Stimulated activated CD4-positive, alpha-beta T cell treated with anti-CD3 and anti-CD28 coated beads, TNF-alpha, amount 100 ng/mL, for 4 hours (primary cell): Measurements from ENCODE around the gene LMOD3.

ENCODE experiments used
- DNase-seq, 3 experiments: peaks; one replicate each; pipeline ENCODE4 v3.0.0-alpha.2; 2020; ENCODE audit warnings: low read depth in 3 of 3

The LMOD3 gene

GRCh38 chr3:69121950-69122349 lies 445 bp downstream of the LMOD3 start:
- DNase-seq: no peak

DNA sequence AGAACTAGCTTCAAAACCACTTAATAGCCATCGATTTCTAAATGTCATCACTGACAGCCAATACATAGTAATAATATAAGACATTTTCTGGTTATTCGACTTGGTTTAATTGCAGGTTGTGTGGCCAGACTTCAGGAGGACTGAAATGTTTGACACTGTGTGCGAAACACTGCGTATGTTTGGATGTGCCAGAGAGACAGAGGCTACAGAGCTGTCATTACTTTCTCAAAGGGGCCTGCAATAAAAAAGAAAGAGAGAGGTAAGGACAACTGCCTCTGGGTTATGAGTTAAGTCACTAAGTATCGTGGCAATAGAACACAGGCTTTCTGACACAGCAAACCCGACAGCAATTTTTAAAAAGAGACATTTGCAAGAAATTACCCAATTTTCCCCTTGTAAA lies 882 bp downstream of the LMOD3 start:
- DNase-seq: no peak

DNA sequence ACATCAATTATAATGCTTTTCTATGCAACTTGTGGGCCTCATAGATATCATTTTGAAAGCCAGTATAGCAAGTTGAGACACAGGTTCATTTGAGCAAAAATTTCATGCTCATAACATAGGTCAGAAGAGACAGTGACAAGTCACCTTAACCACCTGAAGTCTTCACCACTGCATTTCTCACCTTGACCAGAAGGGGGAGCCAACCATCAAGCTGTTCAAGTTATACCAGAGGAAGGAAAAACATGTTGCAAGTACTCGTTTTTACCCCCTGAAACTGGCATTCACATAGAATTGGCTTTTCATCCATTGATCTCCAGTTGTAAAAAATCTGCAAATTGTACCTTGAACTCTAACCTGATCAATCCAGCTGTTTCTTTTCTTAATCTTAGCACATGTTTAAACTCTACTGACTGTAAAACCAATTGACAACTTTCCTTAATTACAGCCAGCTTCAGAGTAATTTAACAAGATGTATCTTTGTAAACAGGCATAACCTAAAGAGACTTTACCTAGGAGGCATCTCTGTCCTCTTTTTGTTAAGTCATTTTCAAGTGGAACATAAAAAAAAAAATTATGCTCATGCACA lies 1.4 kb downstream of the LMOD3 start:
- DNase-seq: peak; percentile 50 to 71 (median 69)

DNA sequence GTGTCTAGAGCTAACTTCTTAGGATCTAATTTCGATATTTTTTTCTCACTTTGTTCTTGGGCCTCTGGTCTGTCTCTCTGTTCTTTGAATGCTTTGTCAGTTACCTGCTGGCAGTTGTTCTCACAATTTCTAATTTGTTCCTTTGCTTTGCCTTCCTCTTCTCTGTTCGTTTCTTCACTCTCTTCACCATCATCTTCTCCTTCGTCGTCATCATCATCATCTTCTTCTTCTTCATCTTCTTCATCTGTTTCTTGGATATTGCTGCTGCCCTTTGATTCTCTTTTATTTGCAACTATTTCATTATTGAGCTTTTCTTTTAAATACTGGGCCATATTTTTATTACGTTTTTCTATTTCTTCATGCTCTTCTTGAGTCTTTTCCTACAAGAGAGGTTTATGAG lies 2.7 kb downstream of the LMOD3 start:
- DNase-seq: no peak

DNA sequence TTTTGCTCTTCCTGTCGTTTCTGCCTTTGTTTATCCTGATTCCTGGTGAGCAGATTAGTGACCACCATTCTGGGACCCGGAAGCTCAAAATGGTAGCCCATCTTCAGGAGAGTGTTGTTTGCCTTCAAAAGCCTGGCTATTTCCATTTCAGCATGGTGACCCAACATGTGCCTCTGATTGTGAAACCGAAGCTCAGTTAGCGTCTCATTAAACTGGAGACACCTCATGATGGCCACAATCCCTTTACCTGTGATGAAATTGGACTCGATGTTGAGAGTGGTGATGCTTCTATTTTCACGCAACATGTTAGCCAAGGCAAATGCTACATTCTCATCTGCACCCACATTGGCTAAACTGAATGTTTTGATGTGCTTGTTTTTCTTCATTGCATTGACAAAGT lies 3.3 kb downstream of the LMOD3 start:
- no peak for DNase-seq

GRCh38 chr3:69118555-69118954 lies 3.8 kb downstream of the LMOD3 start:
- no peak for DNase-seq

GRCh38 chr3:69116897-69117296 lies 5.5 kb downstream of the LMOD3 start:
- no peak for DNase-seq

DNA sequence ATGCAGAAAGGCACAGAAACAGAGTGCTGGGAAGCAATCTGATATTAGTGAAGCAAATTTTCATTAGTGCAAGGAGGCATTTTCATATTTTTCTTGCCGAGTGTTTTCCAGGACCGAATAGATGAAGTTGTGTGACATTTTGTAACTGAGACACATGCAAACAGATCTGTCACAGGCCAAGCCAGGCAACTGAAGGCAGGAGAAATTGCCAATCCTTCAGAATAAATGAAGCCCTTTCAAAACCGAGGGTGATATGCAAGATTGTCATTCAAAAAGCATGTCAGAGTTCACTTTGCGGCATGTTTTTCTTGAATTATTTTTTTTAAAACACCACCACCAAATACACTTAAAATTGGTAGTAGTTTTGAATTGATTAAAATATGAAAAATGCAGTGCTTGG lies 6.2 kb downstream of the LMOD3 start:
- no peak for DNase-seq

DNA sequence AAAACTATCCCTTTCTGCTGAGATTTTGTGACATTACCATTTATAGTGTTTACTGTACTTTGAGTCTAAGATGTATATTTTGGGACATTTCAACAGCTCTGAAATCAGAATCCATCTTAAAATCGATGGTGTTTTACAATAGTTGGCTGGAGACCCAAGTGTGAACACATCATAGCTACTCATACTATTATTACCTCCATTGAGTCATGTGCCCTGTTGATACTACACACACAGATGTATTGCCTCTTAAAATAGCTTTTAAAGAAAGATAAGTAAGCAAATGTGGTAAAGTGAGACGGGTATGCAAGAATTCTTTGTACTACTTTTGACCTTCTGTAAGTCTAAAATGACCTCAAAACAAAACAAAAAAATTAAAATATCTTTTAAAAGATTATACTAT lies 6.7 kb downstream of the LMOD3 start:
- DNase-seq: no peak

GRCh38 chr3:69113536-69113935 lies 8.9 kb downstream of the LMOD3 start:
- DNase-seq: no peak

DNA sequence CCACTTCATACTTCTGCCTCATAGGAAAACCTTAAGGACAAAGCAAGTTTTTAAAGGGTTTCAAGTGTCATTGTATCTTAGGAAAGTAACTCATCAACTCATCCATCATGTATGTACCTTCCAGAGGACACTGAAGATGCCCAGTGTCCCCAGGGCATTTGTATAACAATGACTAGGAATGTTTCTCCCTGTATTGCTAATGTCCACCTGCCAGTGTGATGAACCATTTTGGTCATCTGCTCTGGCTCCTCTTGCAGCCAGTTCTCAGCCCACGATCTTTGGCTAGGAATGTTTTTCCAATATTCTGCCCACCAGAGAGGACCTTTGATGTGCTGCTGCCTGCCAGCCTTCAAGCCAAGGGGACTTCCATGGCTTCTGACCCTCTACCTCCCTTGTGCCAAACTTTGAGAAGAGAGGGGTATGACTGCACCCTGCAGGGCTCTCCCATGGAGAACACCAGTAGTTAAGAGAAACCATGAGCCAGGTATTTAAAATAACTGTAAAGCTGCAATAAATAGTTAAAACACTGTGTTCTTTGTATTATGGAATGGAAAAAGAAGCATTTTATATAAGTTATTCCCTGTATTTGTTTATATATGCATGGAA lies 11.4 kb downstream of the LMOD3 start:
- no peak for DNase-seq

GRCh38 chr3:69108811-69109210 lies 13.6 kb downstream of the LMOD3 start:
- DNase-seq: no peak

DNA sequence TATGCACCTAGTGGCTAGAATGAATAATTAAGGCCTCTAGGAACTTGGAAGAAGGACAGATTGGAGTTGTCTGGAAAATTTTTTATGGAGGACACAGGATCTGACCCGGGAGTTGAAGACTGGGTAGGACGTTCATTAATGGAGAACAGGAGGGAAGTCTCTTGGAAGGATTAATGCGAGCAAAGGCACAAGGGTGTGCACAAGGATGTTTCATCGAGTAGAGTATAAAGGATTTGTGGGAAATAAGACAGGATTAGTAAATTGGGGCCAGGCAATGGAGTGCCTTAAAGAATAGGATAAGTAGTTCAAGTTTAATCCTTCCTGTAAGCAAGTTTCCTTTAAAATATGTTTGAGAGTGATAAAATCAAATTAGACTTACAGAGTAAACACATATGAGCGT lies 14.6 kb downstream of the LMOD3 start:
- no peak for DNase-seq

GRCh38 chr3:69105320-69105719 lies 17.1 kb downstream of the LMOD3 start:
- no peak for DNase-seq

DNA sequence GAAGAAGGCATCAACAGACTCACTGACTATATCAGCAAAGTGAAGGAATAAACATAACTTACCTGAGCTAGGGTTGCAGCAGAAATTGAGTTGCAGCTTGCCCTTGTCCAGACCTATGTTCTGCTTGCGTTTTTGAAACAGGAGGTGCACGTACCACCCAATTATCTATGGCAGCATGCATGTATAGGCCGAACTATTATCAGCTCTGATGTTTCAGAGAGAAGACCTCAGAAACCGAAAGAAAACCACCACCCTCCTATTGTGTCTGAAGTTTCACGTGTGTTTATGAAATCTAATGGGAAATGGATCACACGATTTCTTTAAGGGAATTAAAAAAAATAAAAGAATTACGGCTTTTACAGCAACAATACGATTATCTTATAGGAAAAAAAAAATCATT lies 17.8 kb downstream of the LMOD3 start:
- no peak for DNase-seq

DNA sequence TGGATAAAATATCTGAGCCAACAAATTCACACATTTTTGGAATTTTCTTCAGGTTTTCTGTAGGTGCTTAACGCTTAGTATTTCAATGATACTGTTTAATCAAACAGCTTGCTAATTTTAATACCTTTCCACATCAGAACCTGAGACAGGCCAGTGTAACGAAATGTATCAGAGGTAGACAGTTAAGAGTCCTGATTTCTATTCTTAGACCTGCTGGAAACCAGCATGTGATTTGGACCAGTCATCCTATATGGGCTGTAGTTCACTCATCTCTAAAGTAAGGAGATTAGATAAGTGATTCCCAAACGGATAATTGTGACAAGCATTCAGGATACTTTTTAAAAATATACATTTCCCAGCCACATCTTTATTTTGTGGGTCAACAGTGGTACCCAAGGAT lies 19.3 kb downstream of the LMOD3 start:
- DNase-seq: no peak

- DNase-seq: no peak
Observed at GRCh38 chr3:69102384-69102783, 20.0 kb downstream of the LMOD3 start.

DNA sequence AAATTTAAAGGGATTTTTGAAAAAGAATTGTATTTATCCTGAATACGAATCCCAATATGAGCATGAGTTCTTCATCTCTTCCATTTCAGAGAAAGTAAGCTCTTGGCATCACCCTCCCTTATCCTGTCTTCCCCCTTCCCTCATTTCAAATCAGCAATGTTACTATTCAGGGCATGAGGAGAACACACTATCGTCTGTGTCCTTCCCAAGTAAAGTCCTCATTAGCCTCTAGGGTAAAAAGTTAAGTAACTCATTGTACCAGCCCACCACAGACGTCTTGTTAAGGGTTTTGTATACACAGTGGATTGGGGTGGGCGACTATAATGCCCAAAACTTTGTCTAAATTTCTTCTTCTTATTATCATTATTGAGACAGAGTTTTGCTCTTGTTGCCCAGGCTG lies 22.8 kb downstream of the LMOD3 start:
- DNase-seq: no peak

- DNase-seq: no peak
Observed at GRCh38 chr3:69097407-69098086, 24.8 kb downstream of the LMOD3 start.

- no peak for DNase-seq
Observed at GRCh38 chr3:69096299-69096698, 26.1 kb downstream of the LMOD3 start.

DNA sequence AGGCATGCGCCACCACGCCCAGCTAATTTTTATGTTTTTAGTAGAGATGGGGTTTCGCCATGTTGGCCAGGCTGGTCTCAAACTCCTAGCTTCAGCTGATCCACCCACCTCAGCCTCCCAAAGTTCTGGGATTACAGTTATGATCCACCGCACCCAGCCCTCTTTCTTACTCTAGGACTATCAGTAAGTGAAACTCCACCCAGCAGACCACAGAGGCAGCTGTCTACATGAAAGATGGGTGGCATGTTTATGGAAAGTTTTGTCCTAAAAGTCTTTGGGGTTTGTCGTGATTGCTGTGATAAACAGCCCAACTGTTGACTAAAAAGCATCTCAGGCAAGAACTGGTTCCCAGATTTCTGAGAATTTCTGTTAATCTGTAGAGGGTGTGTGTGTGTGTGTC lies 26.8 kb downstream of the LMOD3 start:
- no peak for DNase-seq

DNA sequence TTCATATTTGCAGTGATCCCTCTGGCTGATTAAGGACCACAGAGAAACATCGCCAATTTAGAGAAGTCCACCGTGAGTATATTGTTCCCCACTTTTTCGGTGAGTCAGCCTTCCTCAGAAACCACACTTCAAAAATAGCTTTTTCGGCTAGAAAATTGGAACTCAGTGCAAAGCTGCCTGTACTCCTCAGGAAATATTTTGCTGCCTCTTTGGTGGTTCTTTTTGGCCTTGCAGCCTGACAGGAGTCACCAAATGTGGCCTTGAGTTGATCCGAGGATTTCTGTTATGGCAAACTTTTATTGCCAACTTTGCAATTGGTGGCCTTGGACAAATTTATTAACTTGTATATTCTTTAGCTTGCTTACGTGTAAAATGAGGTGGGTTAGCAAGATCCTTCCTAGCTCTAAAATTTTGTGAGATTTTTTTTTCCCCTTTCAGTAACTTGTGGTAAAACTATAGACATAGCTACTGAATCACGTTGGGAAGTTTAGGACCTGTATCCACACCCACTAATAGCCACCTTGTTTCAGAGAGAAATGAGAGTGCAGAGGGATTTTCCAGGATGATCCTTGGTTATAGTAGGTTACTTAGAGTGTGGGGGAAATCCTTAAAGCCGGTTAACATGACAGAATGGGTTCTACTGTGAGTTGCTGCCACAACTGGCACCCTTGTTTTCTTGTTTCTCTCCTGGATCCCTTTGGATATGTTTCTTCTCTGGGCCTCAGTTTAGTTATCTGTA lies 27.8 kb downstream of the LMOD3 start:
- no peak for DNase-seq

DNA sequence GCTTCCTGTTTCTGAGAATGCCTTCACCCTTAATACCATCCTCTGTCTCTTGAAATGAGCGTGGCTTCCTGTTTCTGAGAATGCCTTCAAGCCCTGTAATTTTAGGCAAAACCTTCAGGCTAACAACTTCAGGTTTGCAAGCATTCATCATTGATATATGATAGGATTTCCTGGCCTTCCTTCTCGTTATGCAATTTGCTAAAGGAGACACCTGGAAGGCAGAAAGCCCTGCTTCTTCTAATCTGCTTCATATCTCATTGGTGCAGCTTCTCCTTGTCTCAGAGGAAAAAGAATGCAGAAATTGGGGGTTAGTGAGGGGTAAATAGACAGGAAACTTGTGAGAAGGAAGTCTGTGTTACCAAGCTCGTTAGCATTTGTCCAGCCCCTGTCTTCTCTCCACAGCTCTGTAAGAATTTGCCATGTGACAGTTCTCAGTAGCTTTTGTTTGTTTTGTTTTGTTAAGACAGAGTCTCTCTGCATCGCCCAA lies 30.3 kb downstream of the LMOD3 start:
- DNase-seq: no peak
